Lower leg skin (tissue), 3 donors: ENCODE data around the gene PRDX5.

Source experiments
- CTCF ChIP-seq, 3 donors: fragments of 450-650 bp; IDR thresholded peaks; one replicate each; pipeline ENCODE4 v1.5.1; 2016; ENCODE audit warnings: antibody characterized with exemption in 3 of 3, mild to moderate bottlenecking in 3 of 3, moderate library complexity in 2 of 3
- POLR2A ChIP-seq, 2 donors: fragments of 450-650 bp; IDR thresholded peaks; one replicate each; pipeline ENCODE4 v1.6.1; 2016 to 2017; ENCODE audit warnings: antibody characterized with exemption in 2 of 2, mild to moderate bottlenecking in 1 of 2, moderate library complexity in 1 of 2

- no peak for TF ChIP-seq CTCF (IDR thresholded peaks at IDR 0.05)
- no peak for TF ChIP-seq POLR2A (IDR thresholded peaks at IDR 0.05)
Measured at GRCh38 chr11:64275841-64276240, 42.1 kb upstream of the PRDX5 start.
